Left renal cortex interstitium (tissue), 4 donors: ENCODE results near the gene NEUROG3. TPM values are rescaled to one million over a fixed set of nuclear protein-coding genes. Genes with fewer than 3 reads are reported as not detected.

ENCODE experiments used
- polyA plus RNA-seq, 4 donors: library from polyadenylated mRNA; unstranded; fragments of 120-200 nt; gene quantifications; one replicate each; pipeline ENCODE4 v1.2.1, GENCODE V29; 2013; ENCODE audit not compliant: insufficient read length in 4 of 4

Gene NEUROG3
- polyA plus RNA-seq, 4 donors: not detected

Other genes starting within 250 kb of the NEUROG3 start
- gene TACR2, start 156.5 kb downstream of the NEUROG3 start, polyA plus RNA-seq: under 1 TPM; 0.16 to 0.36 (median 0.23) TPM
- 10 to 100 TPM; 56.4 to 70.7 (median 63.6) TPM for gene TSPAN15, start 122.0 kb downstream of the NEUROG3 start, polyA plus RNA-seq
- 10 to 100 TPM in 3 of 4 donors, 1 to 10 TPM in 1; 9.1 to 11.3 (median 10.4) TPM for gene FAM241B, start 56.8 kb upstream of the NEUROG3 start, polyA plus RNA-seq
- gene COL13A1, start 228.5 kb upstream of the NEUROG3 start, polyA plus RNA-seq: 10 to 100 TPM; 18.1 to 34.7 (median 25.6) TPM